T-helper 17 cell (primary cell): ENCODE measurements around the gene RFPL4A. TPM values are rescaled to one million over a fixed set of nuclear protein-coding genes. Genes with fewer than 3 reads are reported as not detected.
"Not testable (repeated sequence)": the region's sequence is repeated elsewhere in the genome, so short reads cannot be mapped to it uniquely, and the experiment has no call there.

Experiments used
- ATAC-seq: fragments of 150-1000 bp; cut with Tn5 transposase; 2 replicates; pipeline ENCODE4 v1.10.0; 2021; ENCODE audit warnings: mild to moderate bottlenecking, moderate library complexity
- DNase-seq, 3 donors: peaks; one replicate each; pipeline versions ENCODE4 v3.0.0 to v3.0.0-alpha.2; 2020 to 2021
- H3K9me3 ChIP-seq: one replicate; pipeline ENCODE4 v1.7.0; 2013; ENCODE audit warnings: low read length, mild to moderate bottlenecking; ENCODE audit not compliant: control insufficient read depth, poor library complexity, severe bottlenecking
- H3K27ac Mint-ChIP-seq: one replicate; pipeline ENCODE4 v1.8.0; 2022; ENCODE audit warnings: mild to moderate bottlenecking, moderate library complexity, mixed read lengths
- H3K27me3 Mint-ChIP-seq: one replicate; pipeline ENCODE4 v1.8.0; 2022; ENCODE audit warnings: mixed read lengths
- H3K36me3 Mint-ChIP-seq: one replicate; pipeline ENCODE4 v1.8.0; 2022; ENCODE audit warnings: low read depth, mixed read lengths
- H3K4me1 Mint-ChIP-seq: one replicate; pipeline ENCODE4 v1.8.0; 2022; ENCODE audit warnings: mild to moderate bottlenecking, mixed read lengths
- H3K4me3 Mint-ChIP-seq: one replicate; pipeline ENCODE4 v1.8.0; 2022; ENCODE audit warnings: mild to moderate bottlenecking, moderate library complexity, mixed read lengths
- total RNA-seq, 4 donors: library from RNA in 2 of 4; stranded (reverse) in 2 of 4; gene quantifications; one replicate each; pipeline ENCODE4 v1.2.3 and lab custom pipeline; 2022 to 2026

RFPL4A gene
- total RNA-seq, 2 donors from 2014 or later, result not detected

DNA sequence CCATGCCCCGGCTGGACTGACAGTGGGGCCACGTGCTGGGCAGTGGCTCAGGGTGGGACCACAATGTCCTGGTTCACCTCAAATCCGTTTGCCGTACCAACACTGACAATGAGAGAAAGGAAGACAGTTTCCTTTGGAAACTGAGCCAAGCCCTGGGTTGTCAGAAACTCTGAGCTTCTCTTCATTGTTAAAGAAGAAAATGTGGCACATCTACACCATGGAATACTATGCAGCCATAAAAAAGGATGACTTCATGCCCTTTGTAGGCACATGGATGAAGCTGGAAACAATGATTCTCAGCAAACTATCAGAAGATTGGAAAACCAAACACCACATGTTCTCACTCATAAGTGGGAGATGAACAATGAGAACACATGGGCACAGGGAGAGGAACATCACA lies 2.1 kb upstream of the RFPL4A start:
- peaks cover 36% of the 10 kb centered on the region for H3K27me3 Mint-ChIP-seq
- H3K4me1 Mint-ChIP-seq, H3K27ac Mint-ChIP-seq, DNase-seq, H3K9me3 ChIP-seq, H3K4me3 Mint-ChIP-seq, H3K36me3 Mint-ChIP-seq, ATAC-seq: not testable (repeated sequence)

DNA sequence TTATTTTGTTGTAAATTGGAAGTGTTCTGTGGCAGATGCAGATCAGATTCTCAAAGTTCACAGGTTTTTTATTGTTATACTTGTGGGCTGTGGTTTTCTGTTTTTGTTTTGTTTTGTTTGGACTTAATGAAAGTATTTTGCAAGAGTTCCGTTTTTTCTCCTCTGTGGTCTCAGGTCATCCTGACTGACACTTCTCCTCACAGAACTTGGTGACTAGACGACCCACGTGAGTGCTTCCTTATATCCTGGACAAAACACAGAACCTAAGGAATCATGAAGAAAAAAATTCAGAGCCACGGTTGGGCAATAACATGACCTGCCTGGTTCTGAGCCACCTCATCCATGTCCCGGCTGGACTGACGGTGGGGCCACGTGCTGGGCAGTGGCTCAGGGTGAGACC lies 7.6 kb downstream of the RFPL4A start:
- Mint-ChIP-seq H3K36me3 (no peaks in the 10 kb centered on the region), H3K27me3 (peaks cover 35% of the 10 kb centered on the region), H3K27ac (no peak overlapping the region), H3K4me1 (no peaks in the 10 kb centered on the region), H3K4me3 (no peak overlapping the region)
- no peaks in the 10 kb centered on the region for H3K9me3 ChIP-seq
- ATAC-seq (no peak), DNase-seq (no peak)

DNA sequence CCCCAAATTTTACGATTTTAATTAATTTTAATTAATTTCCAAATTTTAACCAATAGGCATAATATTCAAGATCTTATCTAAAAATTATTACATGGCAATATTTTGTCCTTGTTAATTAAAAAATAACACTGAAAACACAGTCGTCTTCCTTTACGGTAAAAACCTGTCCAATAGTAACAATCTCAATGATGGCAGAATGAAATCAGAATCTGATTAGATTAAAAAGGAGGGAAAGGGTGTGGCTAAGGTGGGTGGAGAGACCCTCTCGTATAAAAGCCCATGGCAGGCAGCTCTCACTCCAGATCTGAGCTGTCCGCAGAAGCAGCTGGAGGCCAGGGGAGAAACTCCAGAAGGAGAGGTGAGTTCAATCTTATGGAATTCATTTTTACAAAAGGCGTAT lies 9.9 kb downstream of the RFPL4A start, which contains the start of gene RFPL4AL1:
Gene RFPL4AL1 (plus strand): TSS at position 301 of the 400 bp plus-strand sequence. CDS start 2,687 bp downstream, outside the sequence.
- H3K4me1 Mint-ChIP-seq, H3K9me3 ChIP-seq, H3K27ac Mint-ChIP-seq, H3K4me3 Mint-ChIP-seq, H3K36me3 Mint-ChIP-seq, DNase-seq, ATAC-seq: not testable (repeated sequence)
- peaks cover 31% of the 10 kb centered on the region for H3K27me3 Mint-ChIP-seq

DNA sequence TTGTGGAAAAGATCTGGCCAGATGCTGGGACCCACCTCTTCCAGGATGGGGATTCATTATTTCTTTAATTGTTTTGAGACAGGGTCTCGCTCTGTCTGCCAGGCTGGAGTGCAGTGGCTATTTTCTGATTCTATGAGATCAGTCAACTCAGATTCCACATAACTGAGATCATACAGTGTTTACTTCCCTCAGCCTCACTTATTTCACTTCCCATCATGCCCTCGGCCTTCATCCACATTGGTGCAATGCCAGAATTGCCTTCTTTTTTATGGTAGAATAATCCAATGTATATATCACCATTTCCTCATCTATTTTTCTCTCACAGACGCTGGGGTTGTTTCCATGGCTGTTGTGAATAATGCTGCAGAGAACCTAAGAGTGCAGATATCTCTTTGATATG lies 10.7 kb downstream of the RFPL4A start:
- not testable (repeated sequence) for H3K4me3 Mint-ChIP-seq, ATAC-seq, DNase-seq, H3K27ac Mint-ChIP-seq, H3K4me1 Mint-ChIP-seq, H3K36me3 Mint-ChIP-seq, H3K9me3 ChIP-seq
- H3K27me3 Mint-ChIP-seq, result peaks cover 31% of the 10 kb centered on the region

DNA sequence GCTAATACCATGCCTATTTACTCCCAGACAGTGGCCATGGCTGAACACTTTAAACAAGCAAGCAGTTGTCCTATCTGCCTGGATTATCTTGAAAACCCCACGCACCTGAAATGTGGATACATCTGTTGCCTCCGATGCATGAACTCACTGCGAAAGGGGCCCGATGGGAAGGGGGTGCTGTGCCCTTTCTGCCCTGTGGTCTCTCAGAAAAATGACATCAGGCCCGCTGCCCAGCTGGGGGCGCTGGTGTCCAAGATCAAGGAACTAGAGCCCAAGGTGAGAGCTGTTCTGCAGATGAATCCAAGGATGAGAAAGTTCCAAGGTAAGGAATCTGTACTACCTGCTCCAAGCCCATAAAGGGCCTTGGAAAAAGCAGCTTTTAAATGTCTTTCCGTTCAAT lies 18.6 kb downstream of the RFPL4A start:
- H3K36me3 Mint-ChIP-seq, result no peaks in the 10 kb centered on the region
- no peaks in the 10 kb centered on the region for H3K4me1 Mint-ChIP-seq
- H3K4me3 Mint-ChIP-seq, result no peak overlapping the region
- peaks cover 55% of the 10 kb centered on the region for H3K27me3 Mint-ChIP-seq
- DNase-seq (no peak), ATAC-seq (no peak)
- H3K9me3 ChIP-seq, result no peaks in the 10 kb centered on the region
- no peak overlapping the region for H3K27ac Mint-ChIP-seq

DNA sequence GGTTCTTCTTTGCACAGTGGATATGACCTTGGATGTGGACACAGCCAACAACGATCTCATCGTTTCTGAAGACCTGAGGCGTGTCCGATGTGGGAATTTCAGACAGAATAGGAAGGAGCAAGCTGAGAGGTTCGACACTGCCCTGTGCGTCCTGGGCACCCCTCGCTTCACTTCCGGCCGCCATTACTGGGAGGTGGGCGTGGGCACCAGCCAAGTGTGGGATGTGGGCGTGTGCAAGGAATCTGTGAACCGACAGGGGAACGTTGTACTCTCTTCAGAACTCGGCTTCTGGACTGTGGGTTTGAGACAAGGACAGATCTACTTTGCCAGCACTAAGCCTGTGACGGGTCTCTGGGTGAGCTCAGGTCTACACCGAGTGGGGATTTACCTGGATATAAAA lies 19.4 kb downstream of the RFPL4A start:
- H3K27me3 Mint-ChIP-seq, result peaks cover 60% of the 10 kb centered on the region
- no peaks in the 10 kb centered on the region for H3K36me3 Mint-ChIP-seq
- no peak overlapping the region for H3K4me3 Mint-ChIP-seq
- no peaks in the 10 kb centered on the region for H3K4me1 Mint-ChIP-seq
- no peak overlapping the region for H3K27ac Mint-ChIP-seq
- no peak for ATAC-seq
- H3K9me3 ChIP-seq, result no peaks in the 10 kb centered on the region
- no peak for DNase-seq

DNA sequence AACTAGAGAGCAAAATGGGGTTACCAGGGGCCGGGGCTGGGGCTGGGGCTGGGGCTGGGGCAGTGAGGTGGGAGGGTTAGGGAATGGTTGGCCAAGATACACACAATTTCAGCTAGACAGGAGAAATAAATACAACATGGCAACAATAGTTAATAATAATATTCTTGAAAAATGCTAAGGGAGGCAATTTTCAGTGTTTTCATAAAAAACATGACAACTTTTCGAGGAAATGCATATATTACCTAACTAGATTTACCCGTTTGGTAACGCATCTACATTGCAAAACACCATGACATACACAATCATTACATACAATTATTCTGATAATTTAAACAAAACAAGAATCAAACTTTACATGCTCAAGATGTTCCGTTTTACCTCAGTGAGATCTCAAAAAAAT lies 22.2 kb downstream of the RFPL4A start:
- Mint-ChIP-seq H3K4me1 (no peaks in the 10 kb centered on the region), H3K27ac (no peak overlapping the region), H3K27me3 (peaks cover 61% of the 10 kb centered on the region), H3K36me3 (no peaks in the 10 kb centered on the region), H3K4me3 (no peak overlapping the region)
- H3K9me3 ChIP-seq, result no peaks in the 10 kb centered on the region
- ATAC-seq (no peak), DNase-seq (no peak)

DNA sequence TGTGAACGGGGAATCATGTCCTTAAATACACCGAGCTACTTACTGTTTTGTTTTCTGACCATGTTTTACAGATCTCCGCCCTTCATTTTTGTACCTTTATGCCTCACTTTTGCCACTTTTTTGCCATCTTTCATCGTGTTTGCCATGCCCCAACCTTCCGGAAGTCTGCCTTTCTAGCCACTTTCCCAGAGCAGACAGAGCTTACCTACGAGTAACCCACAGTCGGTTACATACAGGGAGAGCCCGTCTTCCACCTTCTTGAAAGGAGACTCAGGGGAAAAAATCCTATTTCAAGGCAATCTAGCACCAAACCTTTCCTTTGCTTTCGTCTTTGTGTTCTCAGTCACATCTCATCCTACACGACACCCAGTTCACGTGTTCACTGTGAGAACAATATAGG lies 36.1 kb downstream of the RFPL4A start:
- no peaks in the 10 kb centered on the region for H3K9me3 ChIP-seq
- peaks cover 2% of the 10 kb centered on the region for H3K36me3 Mint-ChIP-seq
- H3K4me1 Mint-ChIP-seq, result no peaks in the 10 kb centered on the region
- ATAC-seq (no peak), DNase-seq (no peak)
- H3K27ac Mint-ChIP-seq, result no peak overlapping the region
- peaks cover 7% of the 10 kb centered on the region for H3K27me3 Mint-ChIP-seq
- no peak overlapping the region for H3K4me3 Mint-ChIP-seq

DNA sequence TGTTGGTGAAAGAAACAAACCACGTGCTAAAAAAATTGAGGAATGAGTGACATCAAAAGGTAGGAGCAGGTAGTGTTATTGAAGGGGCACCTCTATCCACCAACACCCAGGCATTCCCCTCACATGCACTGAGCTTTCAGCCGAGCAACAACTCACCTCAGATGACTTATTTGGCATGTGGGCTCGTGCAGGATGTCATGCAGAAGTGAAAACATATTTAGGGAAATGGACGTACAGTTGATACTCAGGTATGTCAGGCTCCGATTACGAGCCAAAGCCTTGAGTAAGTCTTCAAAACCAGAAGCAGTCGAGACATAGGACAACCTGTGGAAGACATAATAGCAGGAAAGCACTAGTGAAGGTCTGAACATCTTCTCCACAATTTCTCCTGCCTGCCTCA lies 42.5 kb downstream of the RFPL4A start:
- ATAC-seq (no peak), DNase-seq (no peak)
- H3K4me3 Mint-ChIP-seq, result no peak overlapping the region
- no peak overlapping the region for H3K27ac Mint-ChIP-seq
- H3K27me3 Mint-ChIP-seq, result no peaks in the 10 kb centered on the region
- H3K9me3 ChIP-seq, result no peaks in the 10 kb centered on the region
- H3K4me1 Mint-ChIP-seq, result no peaks in the 10 kb centered on the region
- H3K36me3 Mint-ChIP-seq, result peaks cover 2% of the 10 kb centered on the region

DNA sequence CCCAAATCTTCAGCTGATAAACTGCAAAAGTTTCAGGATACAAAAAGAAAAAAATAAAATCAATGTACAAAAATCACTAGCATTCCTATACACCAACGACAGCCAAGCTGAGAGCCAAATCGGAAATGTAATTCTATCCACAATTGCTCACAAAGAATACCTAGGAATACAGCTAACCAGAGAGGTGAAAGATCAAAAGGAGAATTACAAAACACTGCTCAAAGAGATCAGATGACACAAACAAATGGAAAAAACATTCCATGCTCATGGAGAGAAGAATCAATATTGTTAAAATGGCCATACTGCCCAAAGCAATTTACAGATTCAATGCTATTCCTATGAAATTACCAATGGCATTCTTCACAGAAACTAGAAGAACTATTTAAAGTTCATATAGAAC lies 43.4 kb downstream of the RFPL4A start:
- Mint-ChIP-seq H3K27ac (no peak overlapping the region), H3K4me3 (no peak overlapping the region), H3K4me1 (no peaks in the 10 kb centered on the region), H3K27me3 (no peaks in the 10 kb centered on the region), H3K36me3 (peaks cover 2% of the 10 kb centered on the region)
- no peaks in the 10 kb centered on the region for H3K9me3 ChIP-seq
- DNase-seq (no peak), ATAC-seq (no peak)

DNA sequence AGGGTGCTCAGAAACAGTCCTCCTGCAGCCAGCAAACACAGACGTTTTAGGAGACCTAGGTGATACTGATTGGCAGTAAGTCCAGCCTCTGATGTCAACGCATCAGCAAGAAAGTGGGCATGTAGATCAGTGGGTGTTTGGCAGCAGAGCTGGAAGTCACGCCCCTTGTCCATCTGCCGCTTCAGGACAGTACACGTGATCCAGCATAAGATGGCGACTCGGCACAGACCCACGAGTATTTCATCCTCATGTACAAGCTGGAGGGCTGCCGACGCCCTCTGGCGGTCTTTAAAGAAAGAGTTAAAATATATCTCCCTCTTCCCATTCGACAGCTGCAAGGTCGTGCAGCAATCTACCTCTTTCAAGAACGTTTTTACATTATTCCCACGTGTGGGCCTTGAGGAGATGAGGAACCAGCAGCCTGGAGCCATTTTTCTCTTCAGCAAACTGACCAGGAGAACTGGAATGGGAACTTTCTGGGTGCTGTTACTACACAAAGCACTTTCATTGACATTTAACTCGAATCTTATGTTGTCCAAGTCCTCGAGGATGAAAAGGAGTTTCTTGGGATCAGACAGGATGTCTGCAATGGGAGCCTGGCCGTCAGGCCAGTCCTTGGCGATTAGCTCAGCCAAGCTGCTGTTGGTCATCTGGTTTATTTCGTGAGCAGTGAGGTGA lies 50.6 kb downstream of the RFPL4A start:
- ATAC-seq, result peak; percentile 32
- H3K4me3 Mint-ChIP-seq, result no peak overlapping the region

DNA sequence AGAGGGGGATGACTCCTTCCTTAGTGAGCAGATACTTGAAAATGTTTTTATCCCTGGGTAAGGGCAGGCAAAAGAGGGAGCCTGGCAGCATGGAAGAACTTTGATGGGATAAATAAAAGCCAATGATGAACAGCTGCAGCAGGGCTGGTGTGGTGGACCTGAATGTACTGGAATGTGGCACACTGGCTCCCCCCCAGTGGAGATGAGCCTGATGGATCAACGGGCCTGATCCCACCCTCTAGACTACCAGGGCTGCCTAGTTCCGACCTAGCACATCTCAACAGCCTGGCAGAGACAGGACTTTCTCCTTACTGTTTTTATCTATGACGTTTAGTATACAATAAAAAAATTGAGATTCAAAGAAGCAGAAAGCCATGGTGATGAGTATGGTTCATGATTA lies 52.4 kb downstream of the RFPL4A start:
- Mint-ChIP-seq H3K4me1 (no peaks in the 10 kb centered on the region), H3K27ac (no peak overlapping the region), H3K36me3 (no peaks in the 10 kb centered on the region), H3K4me3 (no peak overlapping the region), H3K27me3 (peaks cover 22% of the 10 kb centered on the region)
- no peaks in the 10 kb centered on the region for H3K9me3 ChIP-seq
- ATAC-seq (no peak), DNase-seq (no peak)

More for the DNA sequence above, 50.6 kb downstream of the RFPL4A start:
- no peaks in the 10 kb centered on the region for H3K9me3 ChIP-seq
- H3K27ac Mint-ChIP-seq, result no peak overlapping the region
- no peak for DNase-seq
- no peaks in the 10 kb centered on the region for H3K4me1 Mint-ChIP-seq
- no peaks in the 10 kb centered on the region for H3K36me3 Mint-ChIP-seq
- H3K27me3 Mint-ChIP-seq, result peaks cover 22% of the 10 kb centered on the region

DNA sequence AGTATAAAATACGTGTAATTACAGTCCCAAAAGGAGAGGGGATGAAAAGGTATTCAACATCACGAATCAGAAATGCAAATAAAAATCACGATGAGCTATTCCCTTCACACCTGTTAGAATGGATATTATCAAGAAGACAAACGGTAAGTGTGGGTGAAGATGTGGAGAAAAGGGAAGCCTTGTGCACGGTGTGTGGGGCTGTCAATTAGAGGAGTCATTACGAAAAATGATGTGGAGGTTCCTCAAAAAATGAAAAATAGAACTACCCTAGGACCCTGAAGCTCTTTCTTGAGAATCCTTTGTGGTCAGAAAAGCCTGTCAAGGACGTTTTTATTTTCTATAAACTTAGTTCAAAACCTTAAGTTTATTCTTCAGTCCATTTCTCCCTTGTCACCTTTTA lies 53.6 kb downstream of the RFPL4A start:
- no peak for DNase-seq
- H3K9me3 ChIP-seq, result no peaks in the 10 kb centered on the region
- H3K4me1 Mint-ChIP-seq, result no peaks in the 10 kb centered on the region
- no peaks in the 10 kb centered on the region for H3K36me3 Mint-ChIP-seq
- no peak overlapping the region for H3K27ac Mint-ChIP-seq
- peaks cover 22% of the 10 kb centered on the region for H3K27me3 Mint-ChIP-seq
- no peak overlapping the region for H3K4me3 Mint-ChIP-seq
- no peak for ATAC-seq
